COLO668 (cell line): ENCODE data around the gene PTGR3.

Experiments used
- DNase-seq: peaks from one replicate; lab custom pipeline; 2025; ENCODE audit not compliant: unreplicated experiment; lab: John Stamatoyannopoulos, UW

PTGR3 gene

GRCh38 chr18:75209129-75209950, at the start of gene PTGR3:
PTGR3 (minus strand) TSS chr18:75209139; CDS start chr18:75209058, 81 bp downstream.
- peak; percentile 96 for DNase-seq

GRCh38 chr18:75257605-75258004, 48.7 kb upstream of the PTGR3 start:
- no peak for DNase-seq

- no peak for DNase-seq
Observed at GRCh38 chr18:75256376-75256775, 47.4 kb upstream of the PTGR3 start.

GRCh38 chr18:75255094-75255493, 46.2 kb upstream of the PTGR3 start:
- DNase-seq, result no peak

- no peak for DNase-seq
Observed at GRCh38 chr18:75253784-75254183, 44.8 kb upstream of the PTGR3 start.

GRCh38 chr18:75253043-75253442, 44.1 kb upstream of the PTGR3 start:
- DNase-seq, result no peak

GRCh38 chr18:75252136-75252535, 43.2 kb upstream of the PTGR3 start:
- DNase-seq, result no peak

- no peak for DNase-seq
Observed at GRCh38 chr18:75251466-75251865, 42.5 kb upstream of the PTGR3 start.

- no peak for DNase-seq
Observed at GRCh38 chr18:75250471-75250821, 41.5 kb upstream of the PTGR3 start.

GRCh38 chr18:75249672-75250470, 40.9 kb upstream of the PTGR3 start:
- DNase-seq, result no peak

- DNase-seq, result no peak
Observed at GRCh38 chr18:75249175-75249518, 40.2 kb upstream of the PTGR3 start.

GRCh38 chr18:75248426-75249174, 39.7 kb upstream of the PTGR3 start:
- peak; percentile 55 for DNase-seq

GRCh38 chr18:75247611-75248421, 38.9 kb upstream of the PTGR3 start:
- DNase-seq, result no peak

GRCh38 chr18:75246721-75247610, 38.0 kb upstream of the PTGR3 start:
- no peak for DNase-seq

- no peak for DNase-seq
Observed at GRCh38 chr18:75244351-75245313, 35.7 kb upstream of the PTGR3 start.

GRCh38 chr18:75241705-75242104, 32.8 kb upstream of the PTGR3 start:
- no peak for DNase-seq

- no peak for DNase-seq
Observed at GRCh38 chr18:75240433-75240832, 31.5 kb upstream of the PTGR3 start.

GRCh38 chr18:75238786-75239185, 29.8 kb upstream of the PTGR3 start:
- DNase-seq, result no peak

GRCh38 chr18:75238100-75238499, 29.2 kb upstream of the PTGR3 start:
- no peak for DNase-seq
